SK-N-SH (cell line): Measurements from ENCODE around the gene HAND2. TPM values are rescaled to one million over a fixed set of nuclear protein-coding genes. Genes with fewer than 3 reads are reported as not detected.

ENCODE experiments used
- CTCF ChIA-PET: fragments of 300-600, 350-600 bp; formaldehyde crosslinking; extraction: SDS; loops from one replicate; lab custom pipeline; 2021; lab: Yijun Ruan, JAX
- POLR2A ChIA-PET: fragments of 350-600 bp; sonication (Branson Sonifier 250); formaldehyde crosslinking; extraction: SDS; loops from one replicate; lab custom pipeline; 2020; ENCODE audit warnings: antibody characterized with exemption, inconsistent platforms; lab: Yijun Ruan, JAX
- DNase-seq: peaks from one replicate; pipeline ENCODE4 v3.0.0; 2012
- H2AFZ ChIP-seq: fragments of 200-600 bp; sonication (generic); 2 replicates; pipeline ENCODE4 v1.8.1; 2016; ENCODE audit warnings: antibody characterized with exemption, mild to moderate bottlenecking, low read depth
- H3F3A ChIP-seq: fragments of 200-600 bp; sonication (generic); replicated peaks from 2 replicates; pipeline ENCODE3; 2016; ENCODE audit warnings: antibody characterized with exemption, mild to moderate bottlenecking; ENCODE audit not compliant: insufficient read depth
- H3K27ac ChIP-seq, 2 experiments: fragments of 200-500 bp in 1 of 2; fragments of 200-600 bp in 1 of 2; sonication (Bioruptor generic) in 1 of 2; sonication (generic), shearing (Covaris generic) in 1 of 2; 2 replicates each; pipeline versions ENCODE4 v1.5.1 to v1.6.1; 2014 to 2016; ENCODE audit warnings: low read depth in 2 of 2, inconsistent platforms in 1 of 2, low read length in 1 of 2, mild to moderate bottlenecking in 1 of 2, mixed read lengths in 1 of 2
- H3K27me3 ChIP-seq: fragments of 200-600 bp; sonication (generic), shearing (Covaris generic); 2 replicates; pipeline ENCODE4 v1.6.1; 2016; ENCODE audit warnings: mixed run types; ENCODE audit not compliant: insufficient read depth
- H3K36me3 ChIP-seq, 2 experiments: fragments of 200-500 bp in 1 of 2; fragments of 200-600 bp in 1 of 2; sonication (Bioruptor generic) in 1 of 2; sonication (generic) in 1 of 2; replicated peaks in 1 of 2; 2 replicates each; pipeline versions ENCODE3 to v1.5.1; 2014 to 2016; ENCODE audit warnings: low read length in 1 of 2, mild to moderate bottlenecking in 1 of 2; ENCODE audit not compliant: insufficient read depth in 2 of 2, control insufficient read depth in 1 of 2
- H3K4me1 ChIP-seq, 2 experiments: fragments of 200-500 bp in 1 of 2; fragments of 200-600 bp in 1 of 2; sonication (Bioruptor generic) in 1 of 2; sonication (generic), shearing (Covaris generic) in 1 of 2; 2 replicates each; pipeline versions ENCODE4 v1.5.1 to v1.6.1; 2014 to 2016; ENCODE audit warnings: low read depth in 1 of 2, low read length in 1 of 2, mixed run types in 1 of 2; ENCODE audit not compliant: insufficient read depth in 2 of 2, control insufficient read depth in 1 of 2
- H3K4me2 ChIP-seq: fragments of 200-600 bp; sonication (generic), shearing (Covaris generic); 2 replicates; pipeline ENCODE4 v1.6.1; 2017; ENCODE audit warnings: mixed run types
- H3K4me3 ChIP-seq, 2 experiments: fragments of 200-500 bp in 1 of 2; fragments of 200-600 bp in 1 of 2; sonication (Bioruptor generic) in 1 of 2; sonication (generic), shearing (Covaris generic) in 1 of 2; 2 replicates each; pipeline versions ENCODE4 v1.5.1 to v1.8.1; 2014 to 2016; ENCODE audit warnings: low read depth in 2 of 2, inconsistent platforms in 1 of 2, low read length in 1 of 2, mild to moderate bottlenecking in 1 of 2, mixed read lengths in 1 of 2, moderate library complexity in 1 of 2
- H3K79me2 ChIP-seq: fragments of 200-600 bp; sonication (generic); 2 replicates; pipeline ENCODE4 v1.8.1; 2017; ENCODE audit warnings: mild to moderate bottlenecking; ENCODE audit not compliant: insufficient read depth
- H3K9ac ChIP-seq: fragments of 200-600 bp; sonication (generic); 2 replicates; pipeline ENCODE4 v1.6.1; 2017; ENCODE audit warnings: mixed run types
- H3K9me2 ChIP-seq: fragments of 200-600 bp; sonication (generic); 2 replicates; pipeline ENCODE4 v1.6.1; 2017; ENCODE audit warnings: mixed run types
- H3K9me3 ChIP-seq: fragments of 200-600 bp; sonication (generic); 2 replicates; pipeline ENCODE4 v1.6.1; 2017; ENCODE audit warnings: mixed run types, mild to moderate bottlenecking, moderate library complexity
- H4K20me1 ChIP-seq: fragments of 200-600 bp; sonication (generic); 2 replicates; pipeline ENCODE4 v1.6.1; 2017; ENCODE audit warnings: mild to moderate bottlenecking, mixed run types; ENCODE audit not compliant: insufficient read depth
- CHD2 ChIP-seq: fragments of 150-350 bp; IDR thresholded peaks from 2 replicates; pipeline ENCODE4 v1.6.1; 2018; ENCODE audit warnings: low read length; ENCODE audit not compliant: partially characterized antibody
- ELF1 ChIP-seq: IDR thresholded peaks from 2 replicates; pipeline ENCODE4 v1.4.0; 2012
- EP300 ChIP-seq, 2 experiments: IDR thresholded peaks; 2 replicates each; pipeline versions ENCODE4 v1.4.0 to v1.6.1; 2012; ENCODE audit warnings: borderline replicate concordance in 1 of 2, low read depth in 1 of 2, low read length in 1 of 2
- GABPA ChIP-seq: IDR thresholded peaks from 2 replicates; pipeline ENCODE4 v1.4.0; 2012; ENCODE audit warnings: low read depth, mild to moderate bottlenecking
- GATA2 ChIP-seq: sonication (generic); formaldehyde crosslinking; IDR thresholded peaks from 2 replicates; pipeline ENCODE4 v1.5.0; 2020; ENCODE audit warnings: mild to moderate bottlenecking, missing genetic modification reagents
- JUND ChIP-seq: IDR thresholded peaks from 2 replicates; pipeline ENCODE4 v1.4.0; 2012
- MEF2A ChIP-seq: IDR thresholded peaks from 2 replicates; pipeline ENCODE4 v1.4.0; 2012; ENCODE audit warnings: low read depth, borderline replicate concordance
- MXI1 ChIP-seq: IDR thresholded peaks from 2 replicates; pipeline ENCODE4 v1.6.1; 2012; ENCODE audit warnings: mild to moderate bottlenecking, low read depth, low read length, improper control_type of control experiment
- NFIC ChIP-seq: IDR thresholded peaks from 2 replicates; pipeline ENCODE4 v1.4.0; 2012; ENCODE audit warnings: borderline replicate concordance
- NRF1 ChIP-seq: IDR thresholded peaks from 2 replicates; pipeline ENCODE4 v1.6.1; 2012; ENCODE audit warnings: low read depth, mild to moderate bottlenecking, low read length
- POLR2AphosphoS5 ChIP-seq: IDR thresholded peaks from 2 replicates; pipeline ENCODE4 v1.6.1; 2012; ENCODE audit warnings: low read depth, low read length
- RAD21 ChIP-seq: IDR thresholded peaks from 2 replicates; pipeline ENCODE4 v1.6.1; 2012; ENCODE audit warnings: mild to moderate bottlenecking, low read length
- RCOR1 ChIP-seq: fragments of 150-350 bp; IDR thresholded peaks from 2 replicates; pipeline ENCODE4 v1.6.1; 2017; ENCODE audit warnings: antibody characterized with exemption, low read length
- REST ChIP-seq: IDR thresholded peaks from 2 replicates; pipeline ENCODE4 v1.6.1; 2012; ENCODE audit warnings: mild to moderate bottlenecking, low read depth, low read length, moderate library complexity
- RXRA ChIP-seq: IDR thresholded peaks from 2 replicates; pipeline ENCODE4 v1.4.0; 2012; ENCODE audit warnings: low read depth, mild to moderate bottlenecking, borderline replicate concordance
- SIN3A ChIP-seq: IDR thresholded peaks from 2 replicates; pipeline ENCODE4 v1.6.1; 2012; ENCODE audit warnings: low read depth, mild to moderate bottlenecking, low read length, moderate library complexity, borderline replicate concordance
- SMC3 ChIP-seq: IDR thresholded peaks from 2 replicates; pipeline ENCODE4 v1.6.1; 2012; ENCODE audit warnings: low read depth, low read length, improper control_type of control experiment
- TEAD4 ChIP-seq: IDR thresholded peaks from 2 replicates; pipeline ENCODE4 v1.4.0; 2012; ENCODE audit warnings: mild to moderate bottlenecking, borderline replicate concordance; ENCODE audit not compliant: insufficient read depth
- YY1 ChIP-seq: IDR thresholded peaks from 2 replicates; pipeline ENCODE4 v1.4.0; 2012; ENCODE audit warnings: low read depth, mild to moderate bottlenecking
- ZBTB33 ChIP-seq: IDR thresholded peaks from 2 replicates; pipeline ENCODE4 v1.4.0; 2012; ENCODE audit warnings: low read depth, borderline replicate concordance
- WGBS: methylation state at CpG from one replicate; pipeline ENCODE4 v1.1.6; 2017; ENCODE audit warnings: low lambda C conversion rate; 5-methylcytosine and 5-hydroxymethylcytosine counted together
- polyA plus RNA-seq, 3 experiments: library from polyadenylated mRNA; depleted of rRNA; stranded (reverse); fragments of >200 nt; gene quantifications; 2 replicates each; pipeline ENCODE4 v1.2.3, GENCODE V29; 2012
- TF ChIP-seq, protein P1 (sequence below): fragments of 150-350 bp; IDR thresholded peaks from 2 replicates; pipeline ENCODE4 v1.6.1; 2017; ENCODE audit warnings: antibody characterized with exemption, low read length, low read depth, borderline replicate concordance
- TF ChIP-seq, protein P2 (sequence below): fragments of 150-350 bp; IDR thresholded peaks from 2 replicates; pipeline ENCODE4 v1.6.1; 2016; ENCODE audit warnings: mild to moderate bottlenecking, low read depth, low read length
- TF ChIP-seq, protein P3 (sequence below): IDR thresholded peaks from 2 replicates; pipeline ENCODE4 v1.4.0; 2012; ENCODE audit warnings: low read depth, borderline replicate concordance

HAND2 gene
- polyA plus RNA-seq, 1 of the 3 experiments (the other 2 are of a cell fraction) = 106 TPM

- peak; percentile 73 for DNase-seq
- ChIA-PET CTCF (interaction anchor here (0.8 to 4.7 kb wide), 10 partner anchors 12 to 487 kb away, joined by 3 to 17 read pairs (median 3); no protein-coding TSS in a partner anchor), POLR2A (interaction anchor here (0.9 to 11.7 kb wide), 32 partner anchors 10 to 741 kb away, joined by 3 to 160 read pairs (median 6); partner anchors contain the start of genes HAND2 and HMGB2)
- H3F3A ChIP-seq = peaks cover 46% of the 10 kb centered on the region
- peaks cover 23 to 30% of the 10 kb centered on the region in 2 experiments for H3K4me1 ChIP-seq
- WGBS = 1% methylated on average over 25 of the region's 63 CpGs
- H3K9me3 ChIP-seq = no peaks in the 10 kb centered on the region
- H3K4me3 ChIP-seq = peak overlapping the region; percentile 61 to 92
- H3K27me3 ChIP-seq = no peaks in the 10 kb centered on the region
- H4K20me1 ChIP-seq = 0 out of 2 replicates have a peak, but pooled peaks cover 2% of the 10 kb centered on the region
- H3K4me2 ChIP-seq = peak overlapping the region; percentile 96
- no peaks in the 10 kb centered on the region for H3K9me2 ChIP-seq
- peaks cover 25 to 32% of the 10 kb centered on the region in 2 experiments for H3K36me3 ChIP-seq
- peak overlapping the region; percentile 95 for H3K9ac ChIP-seq
- H3K27ac ChIP-seq = peak overlapping the region; percentile 99
- H3K79me2 ChIP-seq = peaks cover 55% of the 10 kb centered on the region
- 0 out of 2 replicates have a peak overlapping the region, but pooled peaks have one; percentile 56 for H2AFZ ChIP-seq
- TF ChIP-seq GABPA = peak; percentile 71
- peak; percentile 23; the same call in 1 of the 2 replicates for TF ChIP-seq SIN3A
- peak; percentile 37; the same call in 1 of the 2 replicates for TF ChIP-seq RXRA
- TF ChIP-seq, protein P1, sequence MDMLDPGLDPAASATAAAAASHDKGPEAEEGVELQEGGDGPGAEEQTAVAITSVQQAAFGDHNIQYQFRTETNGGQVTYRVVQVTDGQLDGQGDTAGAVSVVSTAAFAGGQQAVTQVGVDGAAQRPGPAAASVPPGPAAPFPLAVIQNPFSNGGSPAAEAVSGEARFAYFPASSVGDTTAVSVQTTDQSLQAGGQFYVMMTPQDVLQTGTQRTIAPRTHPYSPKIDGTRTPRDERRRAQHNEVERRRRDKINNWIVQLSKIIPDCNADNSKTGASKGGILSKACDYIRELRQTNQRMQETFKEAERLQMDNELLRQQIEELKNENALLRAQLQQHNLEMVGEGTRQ = no peak
- peak; percentile 72 for TF ChIP-seq NFIC
- TF ChIP-seq, protein P2, sequence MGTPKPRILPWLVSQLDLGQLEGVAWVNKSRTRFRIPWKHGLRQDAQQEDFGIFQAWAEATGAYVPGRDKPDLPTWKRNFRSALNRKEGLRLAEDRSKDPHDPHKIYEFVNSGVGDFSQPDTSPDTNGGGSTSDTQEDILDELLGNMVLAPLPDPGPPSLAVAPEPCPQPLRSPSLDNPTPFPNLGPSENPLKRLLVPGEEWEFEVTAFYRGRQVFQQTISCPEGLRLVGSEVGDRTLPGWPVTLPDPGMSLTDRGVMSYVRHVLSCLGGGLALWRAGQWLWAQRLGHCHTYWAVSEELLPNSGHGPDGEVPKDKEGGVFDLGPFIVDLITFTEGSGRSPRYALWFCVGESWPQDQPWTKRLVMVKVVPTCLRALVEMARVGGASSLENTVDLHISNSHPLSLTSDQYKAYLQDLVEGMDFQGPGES = no peak
- TF ChIP-seq MXI1 = no peak; the same call in 1 of the 2 replicates
- TF ChIP-seq EP300 (IDR thresholded peaks at IDR 0.05; ENCODE audit: borderline replicate concordance in 1 of 2, low read depth in 1 of 2, low read length in 1 of 2) = peak in 1 of 2 experiments; percentile 82; a peak in 2 of 4 replicates
- TF ChIP-seq SMC3 = 0 out of 2 replicates have a peak, but pooled peaks have one; percentile 14
- no peak; the same call in 1 of the 2 replicates for TF ChIP-seq YY1
- no peak; the same call in 1 of the 2 replicates for TF ChIP-seq ZBTB33
- TF ChIP-seq, protein P3, sequence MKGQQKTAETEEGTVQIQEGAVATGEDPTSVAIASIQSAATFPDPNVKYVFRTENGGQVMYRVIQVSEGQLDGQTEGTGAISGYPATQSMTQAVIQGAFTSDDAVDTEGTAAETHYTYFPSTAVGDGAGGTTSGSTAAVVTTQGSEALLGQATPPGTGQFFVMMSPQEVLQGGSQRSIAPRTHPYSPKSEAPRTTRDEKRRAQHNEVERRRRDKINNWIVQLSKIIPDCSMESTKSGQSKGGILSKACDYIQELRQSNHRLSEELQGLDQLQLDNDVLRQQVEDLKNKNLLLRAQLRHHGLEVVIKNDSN = no peak
- 0 out of 2 replicates have a peak, but pooled peaks have one; percentile 27 for TF ChIP-seq RCOR1
- TF ChIP-seq MEF2A = 0 out of 2 replicates have a peak, but pooled peaks have one; percentile 58
- TF ChIP-seq CHD2 = peak; percentile 42
- peak; percentile 60; the same call in 1 of the 2 replicates for TF ChIP-seq REST
- TF ChIP-seq NRF1 = peak; percentile 62
- peak; percentile 89 for TF ChIP-seq POLR2AphosphoS5
- peak; percentile 10 for TF ChIP-seq JUND
- peak; percentile 88 for TF ChIP-seq GATA2
- peak; percentile 68 for TF ChIP-seq TEAD4
- TF ChIP-seq ELF1 = 0 out of 2 replicates have a peak, but pooled peaks have one; percentile 20
- TF ChIP-seq RAD21 = no peak
Observed at GRCh38 chr4:173522160-173522950, 7.7 kb downstream of the HAND2 start.
